HEK293 (cell line): ENCODE data around the gene MGAT5B.
"Not testable (repeated sequence)": the region's sequence is repeated elsewhere in the genome, so short reads cannot be mapped to it uniquely, and the experiment has no call there.

Source experiments
- CTCF ChIA-PET: fragments of 350-600 bp; formaldehyde crosslinking; extraction: SDS; loops from one replicate; lab custom pipeline; 2021; ENCODE audit warnings: antibody characterized with exemption; lab: Yijun Ruan, JAX
- POLR2A ChIA-PET: fragments of 300-600 bp; formaldehyde crosslinking; extraction: SDS; loops from one replicate; lab custom pipeline; 2020; ENCODE audit warnings: antibody characterized with exemption, inconsistent platforms; lab: Yijun Ruan, JAX
- H3K27ac ChIP-seq: fragments of 200-500 bp; sonication (Bioruptor generic); 2 replicates; pipeline ENCODE4 v1.5.1; 2014; ENCODE audit warnings: low read depth, low read length, control low read depth, inconsistent platforms; ENCODE audit errors: extremely low read depth
- H3K36me3 ChIP-seq, 2 experiments: fragments of 200-500 bp in 1 of 2; sonication (Bioruptor generic) in 1 of 2; 1 replicate in 1 of 2; 2 replicates in 1 of 2; pipeline ENCODE4 v1.5.1; 2014 to 2017; ENCODE audit warnings: inconsistent platforms in 2 of 2, low read length in 2 of 2; ENCODE audit not compliant: control insufficient read depth in 2 of 2, insufficient read depth in 1 of 2
- H3K4me1 ChIP-seq: fragments of 200-500 bp; sonication (Bioruptor generic); 2 replicates; pipeline ENCODE4 v1.5.1; 2014; ENCODE audit warnings: mild to moderate bottlenecking, low read length, inconsistent platforms; ENCODE audit not compliant: control insufficient read depth, insufficient read depth
- H3K4me3 ChIP-seq: 2 replicates; pipeline ENCODE4 v1.5.1; 2011; ENCODE audit warnings: low read depth, mild to moderate bottlenecking, control low read depth, low read length, moderate library complexity
- H3K9me3 ChIP-seq: fragments of 200-500 bp; sonication (Bioruptor generic); 2 replicates; pipeline ENCODE4 v1.5.1; 2014; ENCODE audit warnings: low read depth, low read length, inconsistent platforms; ENCODE audit not compliant: control insufficient read depth, insufficient read depth
- GLIS1 ChIP-seq: fragments of 450-650 bp; formaldehyde crosslinking; IDR thresholded peaks from 2 replicates; pipeline ENCODE4 v1.5.1; 2016; ENCODE audit warnings: missing biosample characterization, missing genetic modification characterization
- SETDB1 ChIP-seq: IDR thresholded peaks from one replicate; pipeline ENCODE4 v1.6.1; 2017; ENCODE audit warnings: mild to moderate bottlenecking, low read length, moderate library complexity, mixed read lengths; ENCODE audit not compliant: insufficient read length
- ZNF280D ChIP-seq: fragments of 450-650 bp; formaldehyde crosslinking; IDR thresholded peaks from 2 replicates; pipeline ENCODE4 v1.5.1; 2016; ENCODE audit warnings: missing biosample characterization, missing genetic modification characterization
- ZNF785 ChIP-seq: fragments of 450-650 bp; formaldehyde crosslinking; IDR thresholded peaks from 2 replicates; pipeline ENCODE4 v1.5.1; 2016; ENCODE audit warnings: missing biosample characterization, missing genetic modification characterization
- TF ChIP-seq, protein P1 (sequence below): fragments of 450-650 bp; formaldehyde crosslinking; IDR thresholded peaks from 2 replicates; pipeline ENCODE4 v1.5.1; 2016; ENCODE audit warnings: missing biosample characterization, missing genetic modification characterization
- TF ChIP-seq, protein P2 (sequence below): fragments of 450-650 bp; formaldehyde crosslinking; IDR thresholded peaks from 2 replicates; pipeline ENCODE4 v1.5.1; 2016; ENCODE audit warnings: missing biosample characterization, missing genetic modification characterization, borderline replicate concordance

MGAT5B gene

DNA sequence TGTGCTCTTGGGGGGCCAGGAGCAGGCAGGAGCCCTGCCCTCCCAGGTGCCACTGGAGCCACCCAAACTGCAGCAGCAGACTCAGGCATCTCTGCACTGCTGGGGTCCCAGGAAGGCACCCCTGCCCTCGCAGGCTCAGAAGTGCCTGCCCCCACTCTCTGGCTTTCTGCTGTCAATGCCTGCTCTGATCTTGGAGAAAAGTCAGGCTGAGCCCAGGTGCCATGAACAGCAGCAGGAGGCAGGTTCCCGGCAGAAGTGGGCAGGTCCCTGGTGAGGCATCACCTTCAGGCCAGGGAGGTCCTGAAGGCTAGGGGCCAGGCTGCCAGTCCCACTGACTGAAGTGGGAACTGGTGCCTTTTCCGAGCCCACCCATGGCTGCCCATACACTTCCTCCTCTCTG is 106.5 kb downstream of the MGAT5B start:
- no peak overlapping the region for H3K4me3 ChIP-seq
- no peaks in the 10 kb centered on the region; the same call in 1 of the 2 replicates for H3K9me3 ChIP-seq
- H3K4me1 ChIP-seq: peaks cover 3% of the 10 kb centered on the region; the same call in 1 of the 2 replicates
- no peak overlapping the region for H3K27ac ChIP-seq
- TF ChIP-seq GLIS1 (tag by site-specific recombination): 0 out of 2 replicates have a peak, but pooled peaks have one; percentile 31
- no peak for TF ChIP-seq ZNF785 (tag by site-specific recombination)
- TF ChIP-seq, all 188 proteins: peak for 1
- ChIA-PET POLR2A (no interaction called here), CTCF (interaction anchor here (1.4 to 1.5 kb wide), 2 partner anchors 92 to 107 kb away, joined by 4 read pairs; partner anchors contain the start of gene MGAT5B)
- H3K36me3 ChIP-seq: no peaks in the 10 kb centered on the region

GRCh38 chr17:76978050-76978449 is 109.8 kb downstream of the MGAT5B start:
- H3K27ac ChIP-seq: not testable (repeated sequence)
- 0 out of 2 replicates have a peak, but pooled peaks have one; percentile 40 for TF ChIP-seq ZNF280D (tag by site-specific recombination)
- peak; percentile 86 for TF ChIP-seq SETDB1
- TF ChIP-seq, all 188 proteins: peak for 2; not testable (repeated sequence) for 186
- CTCF ChIA-PET, H3K4me1 ChIP-seq, H3K36me3 ChIP-seq, H3K9me3 ChIP-seq, H3K4me3 ChIP-seq: not testable (repeated sequence)
- POLR2A ChIA-PET: interaction anchor here (0.6 kb wide), 1 partner anchor 8 kb away, joined by 3 read pairs; no protein-coding TSS in a partner anchor

DNA sequence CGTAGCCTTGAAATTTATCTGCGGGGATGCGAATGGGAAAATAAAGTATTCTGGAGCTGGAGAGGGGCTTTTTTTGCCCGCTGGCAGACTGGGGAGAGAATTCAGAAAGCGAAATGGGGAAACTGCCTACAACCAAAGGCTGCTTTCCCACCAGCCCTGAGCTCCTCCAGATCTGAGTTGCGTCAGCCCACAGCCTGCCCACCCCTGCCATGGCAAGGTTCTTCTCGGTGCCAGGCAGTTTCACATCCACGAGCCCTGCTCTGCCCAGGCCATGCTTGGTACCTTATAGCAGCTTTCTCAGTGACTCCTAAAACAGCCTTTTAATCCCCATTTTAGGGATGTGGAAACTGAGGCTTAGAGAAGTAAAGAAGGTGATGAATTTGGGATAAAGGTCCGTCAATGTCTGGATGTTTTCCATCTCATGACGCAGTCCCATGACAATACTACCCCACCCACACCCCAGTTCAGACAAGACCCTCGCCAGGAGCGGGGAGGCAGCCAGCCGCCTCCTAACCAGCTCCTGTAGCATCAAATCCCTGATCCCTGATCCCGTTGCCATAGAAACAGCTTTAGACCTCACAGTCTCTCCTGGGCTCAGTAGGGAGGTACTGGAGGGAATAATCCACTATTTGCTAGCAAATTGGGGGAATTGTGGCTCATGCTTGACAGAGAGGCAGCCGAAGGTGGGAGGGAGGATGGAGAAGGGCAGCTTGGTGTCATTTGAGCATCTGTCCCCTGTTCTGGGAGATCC is 113.5 kb downstream of the MGAT5B start:
- Histone ChIP-seq H3K27ac (no peak overlapping the region), H3K4me1 (no peaks in the 10 kb centered on the region), H3K36me3 (no peaks in the 10 kb centered on the region), H3K4me3 (no peak overlapping the region), H3K9me3 (no peaks in the 10 kb centered on the region)
- ChIA-PET POLR2A (no interaction called here), CTCF (no interaction called here)
- TF ChIP-seq, protein P1, sequence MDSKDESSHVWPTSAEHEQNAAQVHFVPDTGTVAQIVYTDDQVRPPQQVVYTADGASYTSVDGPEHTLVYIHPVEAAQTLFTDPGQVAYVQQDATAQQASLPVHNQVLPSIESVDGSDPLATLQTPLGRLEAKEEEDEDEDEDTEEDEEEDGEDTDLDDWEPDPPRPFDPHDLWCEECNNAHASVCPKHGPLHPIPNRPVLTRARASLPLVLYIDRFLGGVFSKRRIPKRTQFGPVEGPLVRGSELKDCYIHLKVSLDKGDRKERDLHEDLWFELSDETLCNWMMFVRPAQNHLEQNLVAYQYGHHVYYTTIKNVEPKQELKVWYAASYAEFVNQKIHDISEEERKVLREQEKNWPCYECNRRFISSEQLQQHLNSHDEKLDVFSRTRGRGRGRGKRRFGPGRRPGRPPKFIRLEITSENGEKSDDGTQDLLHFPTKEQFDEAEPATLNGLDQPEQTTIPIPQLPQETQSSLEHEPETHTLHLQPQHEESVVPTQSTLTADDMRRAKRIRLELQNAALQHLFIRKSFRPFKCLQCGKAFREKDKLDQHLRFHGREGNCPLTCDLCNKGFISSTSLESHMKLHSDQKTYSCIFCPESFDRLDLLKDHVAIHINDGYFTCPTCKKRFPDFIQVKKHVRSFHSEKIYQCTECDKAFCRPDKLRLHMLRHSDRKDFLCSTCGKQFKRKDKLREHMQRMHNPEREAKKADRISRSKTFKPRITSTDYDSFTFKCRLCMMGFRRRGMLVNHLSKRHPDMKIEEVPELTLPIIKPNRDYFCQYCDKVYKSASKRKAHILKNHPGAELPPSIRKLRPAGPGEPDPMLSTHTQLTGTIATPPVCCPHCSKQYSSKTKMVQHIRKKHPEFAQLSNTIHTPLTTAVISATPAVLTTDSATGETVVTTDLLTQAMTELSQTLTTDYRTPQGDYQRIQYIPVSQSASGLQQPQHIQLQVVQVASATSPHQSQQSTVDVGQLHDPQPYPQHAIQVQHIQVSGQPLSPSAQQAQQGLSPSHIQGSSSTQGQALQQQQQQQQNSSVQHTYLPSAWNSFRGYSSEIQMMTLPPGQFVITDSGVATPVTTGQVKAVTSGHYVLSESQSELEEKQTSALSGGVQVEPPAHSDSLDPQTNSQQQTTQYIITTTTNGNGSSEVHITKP (tag by site-specific recombination): peak; percentile 53; the same call in 1 of the 2 replicates
- TF ChIP-seq, protein P2, sequence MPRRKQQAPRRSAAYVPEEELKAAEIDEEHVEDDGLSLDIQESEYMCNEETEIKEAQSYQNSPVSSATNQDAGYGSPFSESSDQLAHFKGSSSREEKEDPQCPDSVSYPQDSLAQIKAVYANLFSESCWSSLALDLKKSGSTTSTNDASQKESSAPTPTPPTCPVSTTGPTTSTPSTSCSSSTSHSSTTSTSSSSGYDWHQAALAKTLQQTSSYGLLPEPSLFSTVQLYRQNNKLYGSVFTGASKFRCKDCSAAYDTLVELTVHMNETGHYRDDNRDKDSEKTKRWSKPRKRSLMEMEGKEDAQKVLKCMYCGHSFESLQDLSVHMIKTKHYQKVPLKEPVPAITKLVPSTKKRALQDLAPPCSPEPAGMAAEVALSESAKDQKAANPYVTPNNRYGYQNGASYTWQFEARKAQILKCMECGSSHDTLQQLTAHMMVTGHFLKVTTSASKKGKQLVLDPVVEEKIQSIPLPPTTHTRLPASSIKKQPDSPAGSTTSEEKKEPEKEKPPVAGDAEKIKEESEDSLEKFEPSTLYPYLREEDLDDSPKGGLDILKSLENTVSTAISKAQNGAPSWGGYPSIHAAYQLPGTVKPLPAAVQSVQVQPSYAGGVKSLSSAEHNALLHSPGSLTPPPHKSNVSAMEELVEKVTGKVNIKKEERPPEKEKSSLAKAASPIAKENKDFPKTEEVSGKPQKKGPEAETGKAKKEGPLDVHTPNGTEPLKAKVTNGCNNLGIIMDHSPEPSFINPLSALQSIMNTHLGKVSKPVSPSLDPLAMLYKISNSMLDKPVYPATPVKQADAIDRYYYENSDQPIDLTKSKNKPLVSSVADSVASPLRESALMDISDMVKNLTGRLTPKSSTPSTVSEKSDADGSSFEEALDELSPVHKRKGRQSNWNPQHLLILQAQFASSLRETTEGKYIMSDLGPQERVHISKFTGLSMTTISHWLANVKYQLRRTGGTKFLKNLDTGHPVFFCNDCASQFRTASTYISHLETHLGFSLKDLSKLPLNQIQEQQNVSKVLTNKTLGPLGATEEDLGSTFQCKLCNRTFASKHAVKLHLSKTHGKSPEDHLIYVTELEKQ: no peak
